Vagina (tissue), 2 donors: Measurements from ENCODE around the gene SMARCE1. TPM values are rescaled to one million over a fixed set of nuclear protein-coding genes. Genes with fewer than 3 reads are reported as not detected.

Source experiments
- DNase-seq, 2 donors: peaks; one replicate each; pipeline ENCODE4 v3.0.0-alpha.2; 2017; ENCODE audit errors: extremely low spot score in 2 of 2
- H3K27ac ChIP-seq: fragments of 200-600 bp; sonication (generic); one replicate; pipeline ENCODE4 v1.5.1; 2019
- H3K27me3 ChIP-seq: fragments of 200-600 bp; sonication (generic); one replicate; pipeline ENCODE4 v1.5.1; 2019
- H3K36me3 ChIP-seq, 2 donors: fragments of 200-600 bp; sonication (generic); one replicate each; pipeline ENCODE4 v1.5.1; 2017 to 2019
- H3K4me1 ChIP-seq: fragments of 200-600 bp; sonication (generic); one replicate; pipeline ENCODE4 v1.5.1; 2019
- H3K4me3 ChIP-seq, 2 donors: fragments of 200-600 bp; sonication (generic); 1 replicate in 1 of 2; 2 replicates in 1 of 2; pipeline ENCODE4 v1.5.1; 2016 to 2019
- H3K9me3 ChIP-seq: fragments of 200-600 bp; sonication (generic); one replicate; pipeline ENCODE4 v1.5.1; 2019
- POLR2A ChIP-seq, 2 donors: fragments of 450-650 bp; IDR thresholded peaks; one replicate each; pipeline ENCODE4 v1.6.1; 2017; ENCODE audit warnings: antibody characterized with exemption in 2 of 2, mild to moderate bottlenecking in 2 of 2, moderate library complexity in 2 of 2
- POLR2AphosphoS5 ChIP-seq, 2 donors: sonication (generic); formaldehyde crosslinking; IDR thresholded peaks; one replicate each; pipeline ENCODE4 v1.9.0; 2017; ENCODE audit warnings: antibody characterized with exemption in 2 of 2, mild to moderate bottlenecking in 2 of 2, low read depth in 1 of 2; ENCODE audit not compliant: insufficient read depth in 1 of 2
- intact Hi-C: fragments of 100-400 bp; cut with DNase I; formaldehyde crosslinking; loops from one replicate; pipeline ENCODE4 v1.15.1; 2023
- total RNA-seq: library from RNA; depleted of rRNA; stranded (reverse); fragments of >200 nt; gene quantifications from one replicate; pipeline ENCODE4 v1.2.3, GENCODE V29; 2016
- TF ChIP-seq, protein P1 (sequence below), 3 experiments: fragments of 450-650 bp in 2 of 3; fragments of 200-600 bp in 1 of 3; sonication (generic) in 1 of 3; IDR thresholded peaks; one replicate each; pipeline ENCODE4 v1.5.1; 2017 to 2019; ENCODE audit warnings: antibody characterized with exemption in 3 of 3, mild to moderate bottlenecking in 2 of 3, moderate library complexity in 2 of 3

SMARCE1 gene
- total RNA-seq, 1 donor from 2014 or later = 96.3 TPM

DNA sequence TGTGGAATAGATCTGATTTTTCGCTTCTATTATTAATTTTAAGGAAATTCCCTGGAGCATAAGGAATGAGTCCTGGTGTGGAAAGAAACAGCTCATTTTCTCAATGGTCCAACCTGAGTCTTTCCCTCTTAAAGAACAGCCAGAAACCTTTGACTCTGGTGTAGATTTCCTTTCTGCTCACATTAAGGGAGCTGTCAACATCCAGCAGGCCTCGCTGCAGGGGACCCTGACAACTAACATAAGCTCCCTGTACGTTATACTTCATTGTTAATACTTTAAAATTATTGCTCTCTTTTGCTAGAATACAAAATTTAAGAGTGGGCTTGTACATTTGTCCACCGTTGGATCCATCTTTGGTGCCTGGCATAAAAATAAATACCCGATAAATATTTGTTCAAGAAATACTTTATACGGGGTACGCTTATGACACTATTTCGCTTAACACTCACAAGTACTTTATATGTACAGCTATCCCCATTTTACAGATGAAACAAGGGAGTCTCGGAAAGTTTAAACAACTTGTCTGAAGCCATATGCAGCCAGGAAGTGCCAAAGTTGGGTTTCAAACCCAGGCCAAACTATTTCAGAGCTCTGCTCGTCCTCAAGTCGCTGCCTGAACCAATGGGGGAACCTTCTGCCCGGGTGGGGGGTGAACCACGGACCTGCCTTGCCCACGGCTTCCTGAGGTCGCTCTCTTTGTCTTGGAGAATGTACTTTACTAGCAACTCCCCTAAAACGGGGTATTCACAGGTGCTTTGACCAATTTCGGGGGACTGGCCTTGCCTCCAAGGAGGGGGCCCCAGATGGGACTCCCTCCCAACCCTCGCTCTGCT lies 611 bp downstream of the SMARCE1 start:
- Histone ChIP-seq H3K4me1 (peaks cover 53% of the 10 kb centered on the region), H3K36me3 (peaks cover 0 to 17% of the 10 kb centered on the region in 2 donors), H3K9me3 (no peaks in the 10 kb centered on the region), H3K27me3 (no peaks in the 10 kb centered on the region), H3K27ac (peak overlapping the region; percentile 96), H3K4me3 (peak overlapping the region; percentile 57 to 64)
- intact Hi-C loops = no loop called here
- DNase-seq = no peak
- TF ChIP-seq POLR2AphosphoS5 (IDR thresholded peaks at IDR 0.05; ENCODE audit: insufficient read depth in 1 of 2, low read depth in 1 of 2) (no peak), POLR2A (IDR thresholded peaks at IDR 0.05) (no peak)
- TF ChIP-seq, protein P1, sequence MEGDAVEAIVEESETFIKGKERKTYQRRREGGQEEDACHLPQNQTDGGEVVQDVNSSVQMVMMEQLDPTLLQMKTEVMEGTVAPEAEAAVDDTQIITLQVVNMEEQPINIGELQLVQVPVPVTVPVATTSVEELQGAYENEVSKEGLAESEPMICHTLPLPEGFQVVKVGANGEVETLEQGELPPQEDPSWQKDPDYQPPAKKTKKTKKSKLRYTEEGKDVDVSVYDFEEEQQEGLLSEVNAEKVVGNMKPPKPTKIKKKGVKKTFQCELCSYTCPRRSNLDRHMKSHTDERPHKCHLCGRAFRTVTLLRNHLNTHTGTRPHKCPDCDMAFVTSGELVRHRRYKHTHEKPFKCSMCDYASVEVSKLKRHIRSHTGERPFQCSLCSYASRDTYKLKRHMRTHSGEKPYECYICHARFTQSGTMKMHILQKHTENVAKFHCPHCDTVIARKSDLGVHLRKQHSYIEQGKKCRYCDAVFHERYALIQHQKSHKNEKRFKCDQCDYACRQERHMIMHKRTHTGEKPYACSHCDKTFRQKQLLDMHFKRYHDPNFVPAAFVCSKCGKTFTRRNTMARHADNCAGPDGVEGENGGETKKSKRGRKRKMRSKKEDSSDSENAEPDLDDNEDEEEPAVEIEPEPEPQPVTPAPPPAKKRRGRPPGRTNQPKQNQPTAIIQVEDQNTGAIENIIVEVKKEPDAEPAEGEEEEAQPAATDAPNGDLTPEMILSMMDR (IDR thresholded peaks at IDR 0.05) = no peak

DNA sequence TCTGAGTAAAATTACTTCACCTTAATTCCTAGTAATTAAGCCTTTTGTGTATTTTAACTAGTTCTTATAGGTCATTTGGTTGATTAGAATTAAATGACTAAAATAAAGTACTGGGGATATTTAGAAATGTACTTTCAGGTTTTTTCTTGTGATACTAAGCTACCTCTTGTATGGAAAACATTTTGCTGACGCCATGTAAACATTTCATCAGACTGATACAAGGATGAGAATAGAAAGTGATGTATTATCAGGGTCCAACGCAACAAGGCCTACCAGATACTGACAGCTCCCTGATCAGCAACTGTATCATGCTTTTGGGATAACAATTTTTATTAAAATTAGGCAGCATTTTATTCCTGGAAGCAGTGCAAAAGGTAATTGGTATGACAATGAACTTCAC lies 1.7 kb downstream of the SMARCE1 start:
- Histone ChIP-seq H3K4me3 (no peak overlapping the region), H3K27me3 (no peaks in the 10 kb centered on the region), H3K36me3 (peaks cover 0 to 28% of the 10 kb centered on the region in 2 donors), H3K4me1 (peaks cover 53% of the 10 kb centered on the region), H3K9me3 (no peaks in the 10 kb centered on the region), H3K27ac (no peak overlapping the region)
- TF ChIP-seq, protein P1 (IDR thresholded peaks at IDR 0.05) = no peak
- TF ChIP-seq POLR2A (IDR thresholded peaks at IDR 0.05) (no peak), POLR2AphosphoS5 (IDR thresholded peaks at IDR 0.05; ENCODE audit: insufficient read depth in 1 of 2, low read depth in 1 of 2) (no peak)
- intact Hi-C loops = no loop called here
- DNase-seq = no peak

DNA sequence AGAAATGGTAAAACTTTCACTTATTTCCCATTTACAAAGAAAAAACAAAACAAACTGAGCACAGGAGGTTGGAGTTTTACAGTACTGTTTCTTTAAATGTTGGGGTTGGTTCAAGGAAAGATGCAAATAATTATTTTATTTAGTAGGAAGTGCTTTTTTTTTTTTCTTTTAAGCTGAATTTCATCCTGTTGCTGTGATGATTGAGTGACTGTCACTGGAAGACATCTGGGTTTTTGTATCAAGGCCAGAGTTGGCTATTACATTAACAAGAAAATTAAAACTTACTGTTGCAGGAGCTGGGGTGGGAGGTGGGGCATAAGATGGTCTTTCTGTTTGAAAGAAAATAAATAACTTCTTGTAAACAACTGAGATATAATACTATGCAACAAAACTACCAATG lies 2.3 kb downstream of the SMARCE1 start:
- H3K27me3 ChIP-seq = no peaks in the 10 kb centered on the region
- H3K9me3 ChIP-seq = no peaks in the 10 kb centered on the region
- H3K4me3 ChIP-seq = no peak overlapping the region
- no peak overlapping the region for H3K27ac ChIP-seq
- intact Hi-C loops = no loop called here
- H3K36me3 ChIP-seq = peaks cover 0 to 30% of the 10 kb centered on the region in 2 donors
- TF ChIP-seq POLR2A (IDR thresholded peaks at IDR 0.05) (no peak), POLR2AphosphoS5 (IDR thresholded peaks at IDR 0.05; ENCODE audit: insufficient read depth in 1 of 2, low read depth in 1 of 2) (no peak)
- TF ChIP-seq, protein P1 (IDR thresholded peaks at IDR 0.05) = no peak
- DNase-seq = no peak
- H3K4me1 ChIP-seq = peaks cover 53% of the 10 kb centered on the region

DNA sequence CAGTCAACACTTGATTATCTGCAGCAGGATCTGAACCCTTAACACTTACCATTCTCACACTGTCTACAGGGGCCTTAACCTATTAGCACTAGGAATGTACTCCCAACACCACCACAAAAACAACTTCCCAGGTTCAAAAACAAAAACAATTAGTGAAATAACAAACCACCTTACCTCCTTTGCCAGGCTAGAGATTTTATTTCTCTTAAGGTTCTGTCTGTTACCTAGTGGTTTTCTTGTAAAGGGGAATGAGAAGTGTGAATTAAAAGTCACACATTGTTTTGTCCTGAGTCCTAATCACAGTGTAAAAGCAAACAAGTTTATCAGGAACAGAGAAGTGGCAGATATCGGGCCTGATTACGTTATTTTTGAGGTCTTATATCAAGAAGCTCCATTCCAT lies 9.7 kb downstream of the SMARCE1 start:
- Histone ChIP-seq H3K36me3 (peaks cover 0 to 61% of the 10 kb centered on the region in 2 donors), H3K27ac (no peak overlapping the region), H3K4me1 (no peaks in the 10 kb centered on the region), H3K4me3 (no peak overlapping the region), H3K9me3 (no peaks in the 10 kb centered on the region), H3K27me3 (no peaks in the 10 kb centered on the region)
- no peak for DNase-seq
- TF ChIP-seq POLR2A (IDR thresholded peaks at IDR 0.05) (no peak), POLR2AphosphoS5 (IDR thresholded peaks at IDR 0.05; ENCODE audit: insufficient read depth in 1 of 2, low read depth in 1 of 2) (no peak)
- TF ChIP-seq, protein P1 (IDR thresholded peaks at IDR 0.05) = no peak
- intact Hi-C loops = no loop called here

DNA sequence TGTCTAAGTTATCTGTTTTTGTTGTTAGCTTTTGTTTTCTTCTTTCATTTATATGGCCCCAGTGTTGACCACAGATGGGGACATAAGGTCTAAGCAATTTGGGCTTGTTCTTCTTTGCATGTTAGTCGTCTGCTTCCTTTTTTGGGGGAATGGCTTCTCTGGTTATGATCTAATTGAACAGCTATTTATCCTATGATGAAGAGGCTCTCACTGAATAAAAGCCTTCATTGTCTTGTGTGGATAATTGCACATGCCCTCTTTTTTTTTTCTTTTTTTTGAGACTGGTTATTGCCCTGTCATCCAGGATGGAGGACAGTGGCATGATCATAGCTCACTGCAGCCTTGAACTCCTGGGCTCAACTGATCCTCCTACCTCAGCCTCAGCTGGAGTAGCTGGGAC lies 13.7 kb downstream of the SMARCE1 start:
- Histone ChIP-seq H3K9me3 (no peaks in the 10 kb centered on the region), H3K27me3 (no peaks in the 10 kb centered on the region), H3K4me3 (no peak overlapping the region), H3K36me3 (peaks cover 0 to 79% of the 10 kb centered on the region in 2 donors), H3K4me1 (no peaks in the 10 kb centered on the region), H3K27ac (no peak overlapping the region)
- no peak for DNase-seq
- no peak for TF ChIP-seq POLR2A (IDR thresholded peaks at IDR 0.05)
- no peak for TF ChIP-seq POLR2AphosphoS5 (IDR thresholded peaks at IDR 0.05; ENCODE audit: insufficient read depth in 1 of 2, low read depth in 1 of 2)
- intact Hi-C loops = no loop called here
